ENCODE data around the gene CNN3.

The CNN3 gene

GRCh38 chr1:94925561-94926125 lies 1.3 kb downstream of the CNN3 start:
- no peak for FAIRE-seq
- DNase-seq (ENCODE audit: insufficient read length, low spot score) = no peak

GRCh38 chr1:94925004-94925403 lies 1.9 kb downstream of the CNN3 start:
- DNase-seq (ENCODE audit: insufficient read length, low spot score) = no peak
- FAIRE-seq = no peak

- no peak for DNase-seq (ENCODE audit: insufficient read length, low spot score)
- no peak for FAIRE-seq
These were observed 4.1 kb downstream of the CNN3 start for GRCh38 chr1:94922761-94923331.

GRCh38 chr1:94921977-94922376 lies 4.9 kb downstream of the CNN3 start:
- no peak for DNase-seq (ENCODE audit: insufficient read length, low spot score)
- no peak for FAIRE-seq

GRCh38 chr1:94920061-94920460 lies 6.8 kb downstream of the CNN3 start:
- DNase-seq (ENCODE audit: insufficient read length, low spot score) (no peak), FAIRE-seq (no peak)

GRCh38 chr1:94919241-94920030 lies 7.5 kb downstream of the CNN3 start:
- FAIRE-seq = no peak
- DNase-seq (ENCODE audit: insufficient read length, low spot score) = no peak

GRCh38 chr1:94917251-94917650 lies 9.7 kb downstream of the CNN3 start:
- no peak for FAIRE-seq
- DNase-seq (ENCODE audit: insufficient read length, low spot score) = no peak

GRCh38 chr1:94912263-94913184 lies 14.4 kb downstream of the CNN3 start:
- FAIRE-seq (no peak), DNase-seq (ENCODE audit: insufficient read length, low spot score) (no peak)

GRCh38 chr1:94909486-94909885 lies 17.4 kb downstream of the CNN3 start:
- FAIRE-seq (no peak), DNase-seq (ENCODE audit: insufficient read length, low spot score) (no peak)

- FAIRE-seq = no peak
- DNase-seq (ENCODE audit: insufficient read length, low spot score) = no peak
These were observed 17.9 kb downstream of the CNN3 start for GRCh38 chr1:94908965-94909364.

- no peak for FAIRE-seq
- no peak for DNase-seq (ENCODE audit: insufficient read length, low spot score)
These were observed 18.7 kb downstream of the CNN3 start for GRCh38 chr1:94908190-94908589.

- DNase-seq (ENCODE audit: insufficient read length, low spot score) (no peak), FAIRE-seq (no peak)
These were observed 19.8 kb downstream of the CNN3 start for GRCh38 chr1:94907136-94907535.

- DNase-seq (ENCODE audit: insufficient read length, low spot score) (no peak), FAIRE-seq (no peak)
These were observed 20.5 kb downstream of the CNN3 start for GRCh38 chr1:94906382-94906781.

- FAIRE-seq (no peak), DNase-seq (ENCODE audit: insufficient read length, low spot score) (no peak)
These were observed 21.7 kb downstream of the CNN3 start for GRCh38 chr1:94905207-94905606.

- DNase-seq (ENCODE audit: insufficient read length, low spot score) = no peak
- no peak for FAIRE-seq
These were observed 23.5 kb downstream of the CNN3 start for GRCh38 chr1:94903280-94904009.

- no peak for DNase-seq (ENCODE audit: insufficient read length, low spot score)
- FAIRE-seq = no peak
These were observed 25.1 kb downstream of the CNN3 start for GRCh38 chr1:94901841-94902240.

GRCh38 chr1:94899756-94900155 lies 27.2 kb downstream of the CNN3 start:
- FAIRE-seq (no peak), DNase-seq (ENCODE audit: insufficient read length, low spot score) (no peak)

GRCh38 chr1:94898491-94899385 lies 28.2 kb downstream of the CNN3 start:
- FAIRE-seq = no peak
- no peak for DNase-seq (ENCODE audit: insufficient read length, low spot score)

- DNase-seq (ENCODE audit: insufficient read length, low spot score) = no peak
- FAIRE-seq = no peak
These were observed 31.4 kb downstream of the CNN3 start for GRCh38 chr1:94895518-94895917.

- no peak for FAIRE-seq
- no peak for DNase-seq (ENCODE audit: insufficient read length, low spot score)
These were observed 32.3 kb downstream of the CNN3 start for GRCh38 chr1:94894630-94895029.

Measured in GM19239 (cell line).